ENCODE results near the gene TERB1. TPM values are rescaled to one million over a fixed set of nuclear protein-coding genes. Genes with fewer than 3 reads are reported as not detected.

Gene TERB1
- total RNA-seq, 2 experiments from 2014 or later, result 0.11 to 0.22 TPM

DNA sequence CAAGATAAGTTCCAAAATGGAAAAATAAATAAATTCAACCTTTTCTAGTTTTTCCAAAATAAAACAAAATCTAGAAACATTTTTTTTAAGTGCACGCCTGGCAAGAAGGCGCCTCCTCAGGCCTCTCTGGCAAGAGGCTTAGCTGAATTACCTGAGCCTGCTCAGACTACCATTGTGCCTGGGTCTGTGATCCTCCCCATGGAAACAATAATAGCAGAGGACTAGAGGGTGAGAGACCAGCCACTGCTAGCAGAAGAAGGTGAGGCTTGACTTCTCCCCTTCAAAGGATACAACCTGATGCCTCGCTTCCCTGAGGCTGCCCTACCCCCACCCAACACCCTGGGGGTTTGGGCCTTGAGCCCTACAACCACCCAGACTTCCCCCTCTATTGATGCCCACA lies 14.8 kb downstream of the TERB1 start:
- no peak for ATAC-seq (ENCODE audit: poor library complexity)
- H3K9me3 Mint-ChIP-seq, result no peaks in the 10 kb centered on the region
- no peak overlapping the region for H3K4me3 Mint-ChIP-seq

GRCh38 chr16:66776457-66776856 lies 24.9 kb downstream of the TERB1 start:
- CTCF ChIA-PET, result no interaction called here
- Mint-ChIP-seq H3K27me3 (no peaks in the 10 kb centered on the region), H3K4me3 (no peak overlapping the region), H3K27ac (no peak overlapping the region), H3K36me3 (ENCODE audit: low read depth) (no peaks in the 10 kb centered on the region), H3K9me3 (no peaks in the 10 kb centered on the region), H3K4me1 (ENCODE audit: low read depth) (no peaks in the 10 kb centered on the region)
- ATAC-seq (ENCODE audit: poor library complexity), result no peak
- Histone ChIP-seq H3K36me3 (ENCODE audit: insufficient read depth, low read length) (no peaks in the 10 kb centered on the region), H3K4me1 (ENCODE audit: insufficient read depth, low read length) (no peaks in the 10 kb centered on the region), H3K9me3 (ENCODE audit: control insufficient read depth in 1 of 2, insufficient read depth in 1 of 2, low read length in 2 of 2) (no peaks in the 10 kb centered on the region), H3K27ac (ENCODE audit: low read depth in 1 of 2, low read length in 2 of 2) (no peak overlapping the region), H3K27me3 (ENCODE audit: control insufficient read depth in 1 of 2, insufficient read depth in 2 of 2, low read length in 2 of 2) (no peaks in the 10 kb centered on the region), H3K4me3 (ENCODE audit: low read length) (no peak overlapping the region)
- no peak for DNase-seq
- POLR2A ChIA-PET, result no interaction called here
- TF ChIP-seq, protein P1, sequence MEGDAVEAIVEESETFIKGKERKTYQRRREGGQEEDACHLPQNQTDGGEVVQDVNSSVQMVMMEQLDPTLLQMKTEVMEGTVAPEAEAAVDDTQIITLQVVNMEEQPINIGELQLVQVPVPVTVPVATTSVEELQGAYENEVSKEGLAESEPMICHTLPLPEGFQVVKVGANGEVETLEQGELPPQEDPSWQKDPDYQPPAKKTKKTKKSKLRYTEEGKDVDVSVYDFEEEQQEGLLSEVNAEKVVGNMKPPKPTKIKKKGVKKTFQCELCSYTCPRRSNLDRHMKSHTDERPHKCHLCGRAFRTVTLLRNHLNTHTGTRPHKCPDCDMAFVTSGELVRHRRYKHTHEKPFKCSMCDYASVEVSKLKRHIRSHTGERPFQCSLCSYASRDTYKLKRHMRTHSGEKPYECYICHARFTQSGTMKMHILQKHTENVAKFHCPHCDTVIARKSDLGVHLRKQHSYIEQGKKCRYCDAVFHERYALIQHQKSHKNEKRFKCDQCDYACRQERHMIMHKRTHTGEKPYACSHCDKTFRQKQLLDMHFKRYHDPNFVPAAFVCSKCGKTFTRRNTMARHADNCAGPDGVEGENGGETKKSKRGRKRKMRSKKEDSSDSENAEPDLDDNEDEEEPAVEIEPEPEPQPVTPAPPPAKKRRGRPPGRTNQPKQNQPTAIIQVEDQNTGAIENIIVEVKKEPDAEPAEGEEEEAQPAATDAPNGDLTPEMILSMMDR (IDR thresholded peaks at IDR 0.05), result no peak
- intact Hi-C loops (cut with DNase I, micrococcal nuclease), result no loop called here

More for the DNA sequence above, 14.8 kb downstream of the TERB1 start:
- Histone ChIP-seq H3K4me1 (ENCODE audit: insufficient read depth, low read length) (no peaks in the 10 kb centered on the region), H3K4me3 (ENCODE audit: low read length) (no peak overlapping the region), H3K27me3 (ENCODE audit: control insufficient read depth in 1 of 2, insufficient read depth in 2 of 2, low read length in 2 of 2) (peaks cover 0 to 2% of the 10 kb centered on the region in 2 experiments), H3K27ac (ENCODE audit: low read depth in 1 of 2, low read length in 2 of 2) (no peak overlapping the region), H3K9me3 (ENCODE audit: control insufficient read depth in 1 of 2, insufficient read depth in 1 of 2, low read length in 2 of 2) (no peaks in the 10 kb centered on the region), H3K36me3 (ENCODE audit: insufficient read depth, low read length) (no peaks in the 10 kb centered on the region)
- intact Hi-C loops (cut with DNase I, micrococcal nuclease), result no loop called here
- H3K36me3 Mint-ChIP-seq (ENCODE audit: low read depth), result no peaks in the 10 kb centered on the region
- DNase-seq, result no peak
- no peaks in the 10 kb centered on the region for H3K27me3 Mint-ChIP-seq
- TF ChIP-seq, protein P1 (IDR thresholded peaks at IDR 0.05), result no peak
- POLR2A ChIA-PET, result no interaction called here
- no peaks in the 10 kb centered on the region for H3K4me1 Mint-ChIP-seq (ENCODE audit: low read depth)
- H3K27ac Mint-ChIP-seq, result no peak overlapping the region
- CTCF ChIA-PET, result no interaction called here

DNA sequence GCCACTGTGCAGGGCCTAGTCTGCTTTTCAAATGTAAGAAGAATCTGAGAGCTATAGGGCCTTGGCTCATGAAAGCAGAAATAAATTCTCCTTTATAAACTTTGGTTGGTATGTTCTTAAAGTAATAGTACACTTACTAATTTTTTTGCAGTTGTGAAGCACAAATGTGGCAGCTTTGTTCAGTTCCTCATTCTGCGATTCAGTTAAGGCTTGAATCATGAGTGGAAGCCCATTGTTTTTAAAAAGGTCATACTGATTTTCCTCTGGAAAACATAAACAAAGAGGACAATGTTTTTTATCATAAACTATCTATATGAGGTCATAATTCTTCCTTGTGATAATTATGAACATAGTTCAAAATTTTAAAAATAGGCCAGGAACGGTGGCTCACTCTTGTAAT lies 26.4 kb downstream of the TERB1 start:
- TF ChIP-seq, protein P1 (IDR thresholded peaks at IDR 0.05), result no peak
- Mint-ChIP-seq H3K36me3 (ENCODE audit: low read depth) (no peaks in the 10 kb centered on the region), H3K9me3 (no peaks in the 10 kb centered on the region), H3K27ac (no peak overlapping the region), H3K4me1 (ENCODE audit: low read depth) (no peaks in the 10 kb centered on the region), H3K4me3 (no peak overlapping the region), H3K27me3 (no peaks in the 10 kb centered on the region)
- no peaks in the 10 kb centered on the region for H3K27me3 ChIP-seq (ENCODE audit: control insufficient read depth in 1 of 2, insufficient read depth in 2 of 2, low read length in 2 of 2)
- no peaks in the 10 kb centered on the region for H3K9me3 ChIP-seq (ENCODE audit: control insufficient read depth in 1 of 2, insufficient read depth in 1 of 2, low read length in 2 of 2)
- no peak overlapping the region for H3K27ac ChIP-seq (ENCODE audit: low read depth in 1 of 2, low read length in 2 of 2)
- no peaks in the 10 kb centered on the region for H3K4me1 ChIP-seq (ENCODE audit: insufficient read depth, low read length)
- ChIA-PET POLR2A (interaction anchor here (0.6 kb wide), 1 partner anchor 8 kb away, joined by 3 read pairs; no protein-coding TSS in a partner anchor), CTCF (no interaction called here)
- no peaks in the 10 kb centered on the region for H3K36me3 ChIP-seq (ENCODE audit: insufficient read depth, low read length)
- DNase-seq (no peak), ATAC-seq (ENCODE audit: poor library complexity) (no peak)
- H3K4me3 ChIP-seq (ENCODE audit: low read length), result no peak overlapping the region
- intact Hi-C loops (cut with DNase I, micrococcal nuclease), result no loop called here
